H1 (cell line): ENCODE measurements around the gene FAM240A. TPM values are rescaled to one million over a fixed set of nuclear protein-coding genes. Genes with fewer than 3 reads are reported as not detected.

Experiments
- CTCF ChIA-PET: fragments of 300-600 bp; sonication (Branson Sonifier 250); formaldehyde crosslinking; loops from one replicate; lab custom pipeline; 2021; ENCODE audit not compliant: partially characterized antibody; lab: Charles Lee
- POLR2A ChIA-PET: fragments of 300-600 bp; sonication (Branson Sonifier 250); formaldehyde crosslinking; loops from one replicate; lab custom pipeline; 2021; ENCODE audit warnings: inconsistent platforms; ENCODE audit not compliant: partially characterized antibody; lab: Charles Lee
- DNase-seq, 2 experiments: peaks; one replicate each; pipeline versions ENCODE4 v3.0.0 to v3.0.0-alpha.2; 2010 to 2022; ENCODE audit warnings: low spot score in 2 of 2, low read depth in 1 of 2, mixed read lengths in 1 of 2
- FAIRE-seq: peaks from 2 replicates; lab custom pipeline; 2011; peaks lifted over from hg19 to GRCh38; lab: Jason Lieb, UNC
- H2AFZ ChIP-seq: 2 replicates; pipeline ENCODE4 v1.8.1; 2012; ENCODE audit warnings: low read length, inconsistent platforms
- H2AK5ac ChIP-seq: 2 replicates; pipeline ENCODE4 v1.6.1; 2013; ENCODE audit warnings: low read depth, low read length
- H2BK120ac ChIP-seq: replicated peaks from 2 replicates; pipeline ENCODE3; 2013; ENCODE audit warnings: low read depth, low read length, inconsistent platforms
- H2BK12ac ChIP-seq: 2 replicates; pipeline ENCODE4 v1.6.1; 2013; ENCODE audit warnings: low read depth, low read length
- H2BK15ac ChIP-seq: 2 replicates; pipeline ENCODE4 v1.6.1; 2013; ENCODE audit warnings: low read length
- H2BK20ac ChIP-seq: 2 replicates; pipeline ENCODE4 v1.6.1; 2013; ENCODE audit warnings: low read length
- H2BK5ac ChIP-seq: 2 replicates; pipeline ENCODE4 v1.6.1; 2013; ENCODE audit warnings: low read depth, low read length
- H3K14ac ChIP-seq: 2 replicates; pipeline ENCODE4 v1.6.1; 2013; ENCODE audit warnings: inconsistent platforms; ENCODE audit not compliant: insufficient read length
- H3K18ac ChIP-seq: 2 replicates; pipeline ENCODE4 v1.6.1; 2013; ENCODE audit warnings: low read length; ENCODE audit errors: extremely low read depth
- H3K23ac ChIP-seq: 2 replicates; pipeline ENCODE4 v1.6.1; 2013; ENCODE audit warnings: inconsistent platforms; ENCODE audit not compliant: insufficient read length
- H3K23me2 ChIP-seq: 2 replicates; pipeline ENCODE4 v1.6.1; 2013; ENCODE audit warnings: low read depth, low read length
- H3K27ac ChIP-seq: 2 replicates; pipeline ENCODE4 v1.6.1; 2011; ENCODE audit warnings: low read depth, low read length, inconsistent platforms
- H3K27me3 ChIP-seq, 4 experiments: replicated peaks in 1 of 4; 1 replicate in 1 of 4; 2 replicates in 3 of 4; pipeline versions ENCODE4 v1.6.1 to v1.8.1; 2011 to 2013; ENCODE audit warnings: low read length in 3 of 4, mild to moderate bottlenecking in 3 of 4, inconsistent platforms in 2 of 4, mixed read lengths in 2 of 4, moderate library complexity in 1 of 4; ENCODE audit not compliant: control insufficient read depth in 3 of 4, insufficient read depth in 3 of 4; ENCODE audit errors: extremely low read depth in 1 of 4
- H3K36me3 ChIP-seq, 4 experiments: 2 replicates each; pipeline versions ENCODE4 v1.6.1 to v1.8.1; 2011 to 2013; ENCODE audit warnings: mild to moderate bottlenecking in 4 of 4, low read length in 3 of 4, moderate library complexity in 2 of 4, control low read depth in 1 of 4, inconsistent platforms in 1 of 4; ENCODE audit not compliant: insufficient read depth in 4 of 4, control insufficient read depth in 2 of 4
- H3K4ac ChIP-seq: replicated peaks from 2 replicates; pipeline ENCODE3; 2013; ENCODE audit warnings: low read length, low read depth, mixed read lengths, inconsistent platforms; ENCODE audit not compliant: insufficient read length
- H3K4me1 ChIP-seq, 4 experiments: replicated peaks in 1 of 4; 1 replicate in 1 of 4; 2 replicates in 3 of 4; pipeline versions ENCODE4 v1.6.1 to v1.8.1; 2011 to 2013; ENCODE audit warnings: low read length in 3 of 4, inconsistent platforms in 2 of 4, mixed read lengths in 1 of 4; ENCODE audit not compliant: insufficient read depth in 4 of 4, control insufficient read depth in 3 of 4
- H3K4me2 ChIP-seq, 2 experiments: 2 replicates each; pipeline versions ENCODE4 v1.6.1 to v1.8.1; 2011 to 2013; ENCODE audit warnings: low read depth in 2 of 2, low read length in 2 of 2, control low read depth in 1 of 2, inconsistent platforms in 1 of 2, mild to moderate bottlenecking in 1 of 2; ENCODE audit not compliant: insufficient read depth in 1 of 2
- H3K4me3 ChIP-seq, 4 experiments: fragments of 200-600, 300-600 bp in 1 of 4; sonication (generic), shearing (Covaris generic), sonication (Bioruptor Twin) in 1 of 4; 2 replicates each; pipeline versions ENCODE4 v1.5.1 to v1.8.1; 2011 to 2016; ENCODE audit warnings: low read length in 4 of 4, low read depth in 3 of 4, control low read depth in 2 of 4, inconsistent platforms in 2 of 4, mild to moderate bottlenecking in 2 of 4, mixed read lengths in 1 of 4, moderate library complexity in 1 of 4; ENCODE audit not compliant: insufficient read depth in 2 of 4; ENCODE audit errors: extremely low read depth in 1 of 4
- H3K56ac ChIP-seq: replicated peaks from 2 replicates; pipeline ENCODE3; 2013; ENCODE audit warnings: low read depth, mild to moderate bottlenecking, mixed read lengths, low read length, inconsistent platforms; ENCODE audit not compliant: insufficient read length
- H3K79me1 ChIP-seq: 2 replicates; pipeline ENCODE4 v1.6.1; 2013; ENCODE audit warnings: low read depth, low read length, control low read depth
- H3K79me2 ChIP-seq, 2 experiments: 2 replicates each; pipeline versions ENCODE4 v1.6.1 to v1.8.1; 2012 to 2013; ENCODE audit warnings: low read length in 2 of 2, mild to moderate bottlenecking in 2 of 2, inconsistent platforms in 1 of 2; ENCODE audit not compliant: insufficient read depth in 2 of 2, control insufficient read depth in 1 of 2
- H3K9ac ChIP-seq, 4 experiments: replicated peaks in 1 of 4; 1 replicate in 1 of 4; 2 replicates in 3 of 4; pipeline versions ENCODE4 v1.6.1 to v1.8.1; 2011 to 2013; ENCODE audit warnings: low read depth in 3 of 4, low read length in 3 of 4, control low read depth in 2 of 4, mild to moderate bottlenecking in 2 of 4, moderate library complexity in 2 of 4, inconsistent platforms in 1 of 4; ENCODE audit errors: extremely low read depth in 1 of 4
- H3K9me3 ChIP-seq, 2 experiments: 2 replicates each; pipeline versions ENCODE4 v1.6.1 to v1.8.1; 2012 to 2013; ENCODE audit warnings: mild to moderate bottlenecking in 2 of 2, moderate library complexity in 2 of 2, control low read depth in 1 of 2, inconsistent platforms in 1 of 2, low read depth in 1 of 2, low read length in 1 of 2, mixed read lengths in 1 of 2; ENCODE audit not compliant: insufficient read depth in 2 of 2
- H4K20me1 ChIP-seq, 2 experiments: replicated peaks in 1 of 2; 2 replicates each; pipeline versions ENCODE3 to v1.8.1; 2011 to 2013; ENCODE audit warnings: inconsistent platforms in 2 of 2, low read length in 2 of 2, mild to moderate bottlenecking in 1 of 2; ENCODE audit not compliant: insufficient read depth in 2 of 2, control insufficient read depth in 1 of 2
- H4K5ac ChIP-seq: 2 replicates; pipeline ENCODE4 v1.6.1; 2013; ENCODE audit warnings: low read length, low read depth, mixed read lengths, inconsistent platforms; ENCODE audit not compliant: insufficient read length
- H4K8ac ChIP-seq: 2 replicates; pipeline ENCODE4 v1.8.0; 2013; ENCODE audit warnings: mild to moderate bottlenecking, moderate library complexity, low read length, inconsistent platforms; ENCODE audit not compliant: insufficient read depth; ENCODE audit errors: extremely low read depth
- H4K91ac ChIP-seq: replicated peaks from 2 replicates; pipeline ENCODE3; 2013; ENCODE audit warnings: low read length, mixed read lengths, inconsistent platforms; ENCODE audit not compliant: insufficient read length
- CREB1 ChIP-seq: IDR thresholded peaks from 2 replicates; pipeline ENCODE4 v1.6.1; 2012; ENCODE audit warnings: inconsistent platforms
- EGR1 ChIP-seq: IDR thresholded peaks from 2 replicates; pipeline ENCODE4 v1.6.1; 2011; ENCODE audit warnings: low read depth, low read length, borderline replicate concordance
- GTF2F1 ChIP-seq: IDR thresholded peaks from 2 replicates; pipeline ENCODE4 v1.6.1; 2012; ENCODE audit warnings: low read depth, low read length, improper control_type of control experiment, borderline replicate concordance
- KDM4A ChIP-seq: IDR thresholded peaks from one replicate; pipeline ENCODE4 v1.7.1; 2012; ENCODE audit warnings: low read depth, mild to moderate bottlenecking, moderate library complexity, low read length, inconsistent platforms; ENCODE audit not compliant: severe bottlenecking
- POLR2A ChIP-seq, 2 experiments: IDR thresholded peaks; 1 replicate in 1 of 2; 2 replicates in 1 of 2; pipeline ENCODE4 v1.6.1; 2011; ENCODE audit warnings: low read depth in 2 of 2, low read length in 2 of 2, mild to moderate bottlenecking in 2 of 2; ENCODE audit errors: control extremely low read depth in 1 of 2
- SP2 ChIP-seq: IDR thresholded peaks from 2 replicates; pipeline ENCODE4 v1.6.1; 2012; ENCODE audit warnings: mild to moderate bottlenecking, low read length, inconsistent platforms
- TAF7 ChIP-seq: optimal IDR thresholded peaks from 2 replicates; pipeline ENCODE3; 2011; ENCODE audit warnings: low read depth, mild to moderate bottlenecking, inconsistent platforms, low read length, moderate library complexity, borderline replicate concordance
- WGBS, 2 experiments: shearing (Covaris generic) in 1 of 2; methylation state at CpG; one replicate each; pipeline versions ENCODE4 v1.1.6 to v1.1.7; 2013 to 2015; ENCODE audit warnings: low lambda C conversion rate in 2 of 2, mixed read lengths in 2 of 2, inconsistent platforms in 1 of 2, low coverage in 1 of 2, missing lambda C conversion rate in 1 of 2; ENCODE audit not compliant: insufficient replicate concordance in 2 of 2, insufficient coverage in 1 of 2, insufficient read length in 1 of 2; ENCODE audit errors: extremely low coverage in 1 of 2, missing lambda C conversion rate in 1 of 2; 5-methylcytosine and 5-hydroxymethylcytosine counted together
- polyA plus RNA-seq, 7 experiments: library from polyadenylated mRNA; depleted of rRNA in 3 of 7; stranded (reverse) in 5 of 7; unstranded in 2 of 7; fragments of >200 nt in 5 of 7; fragments of 200-250 nt in 2 of 7; gene quantifications; 1 replicate in 5 of 7; 2 replicates in 1 of 7; 4 replicates in 1 of 7; pipeline versions ENCODE4 v1.2.1 to v1.2.3, GENCODE V29; 2011 to 2013; ENCODE audit warnings: missing spikeins in 2 of 7, mixed read lengths in 2 of 7
- total RNA-seq: library from RNA; stranded (reverse); fragmentation: NEBNext Ultra II Directional; extraction: Animal tissue kit (Norgen Biotek cat#: 25700); gene quantifications from 2 replicates; pipeline ENCODE4 v1.2.1, GENCODE V29; 2021
- TF ChIP-seq, protein P1 (sequence below): IDR thresholded peaks from 2 replicates; pipeline ENCODE4 v1.6.1; 2012; ENCODE audit warnings: low read length, inconsistent platforms
- TF ChIP-seq, protein P2 (sequence below), 3 experiments: IDR thresholded peaks; 1 replicate in 2 of 3; 2 replicates in 1 of 3; pipeline versions ENCODE4 v1.5.1 to v1.6.1; 2011; ENCODE audit warnings: low read length in 3 of 3, mild to moderate bottlenecking in 3 of 3, inconsistent platforms in 2 of 3, low read depth in 1 of 3, moderate library complexity in 1 of 3; ENCODE audit not compliant: insufficient read depth in 1 of 3; ENCODE audit errors: control extremely low read depth in 1 of 3

Gene FAM240A
- total and polyA plus RNA-seq, 2 of the 8 experiments (the other 6 are each of a cell fraction or from before 2014, with no cell fraction given) = 0.08 TPM; not detected in 1

DNA sequence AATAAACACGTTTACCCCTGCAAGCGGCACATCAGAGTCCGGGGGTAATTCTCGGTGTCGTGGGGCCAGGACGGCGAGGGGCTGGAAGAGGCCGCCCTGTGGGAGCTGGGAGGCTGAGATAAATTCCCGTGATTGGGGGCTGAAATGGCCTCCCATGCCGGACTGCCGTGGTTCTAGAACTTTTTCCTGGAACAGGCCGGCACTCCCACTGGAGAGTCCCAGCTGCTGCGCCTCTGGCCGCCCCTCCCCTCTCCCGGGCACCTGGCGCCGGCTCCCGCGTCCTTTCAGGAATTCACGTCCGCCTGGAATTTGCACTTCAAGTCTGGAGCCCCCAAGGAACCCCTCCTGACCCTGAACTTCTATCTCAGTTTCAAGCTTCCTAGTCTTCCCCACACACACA, 35.4 kb upstream of the FAM240A start:
- POLR2A ChIA-PET = interaction anchor here (0.9 to 11.9 kb wide), 16 partner anchors 9 to 114 kb away, joined by 3 to 213 read pairs (median 5); partner anchors contain the start of genes FAM240A and LRRC2
- peak overlapping the region; percentile 97 for H3K18ac ChIP-seq
- no peak overlapping the region for H4K8ac ChIP-seq
- H2BK15ac ChIP-seq = no peak overlapping the region
- H3K56ac ChIP-seq = peak overlapping the region; percentile 82
- H4K91ac ChIP-seq = peak overlapping the region; percentile 99
- H3K79me2 ChIP-seq = peaks cover 14 to 37% of the 10 kb centered on the region in 2 experiments
- peak overlapping the region in 3 of 4 experiments; percentile 24 to 60 (median 55); a peak in 4 of 7 replicates for H3K9ac ChIP-seq
- no peaks in the 10 kb centered on the region for H3K9me3 ChIP-seq
- H3K4me1 ChIP-seq = peaks cover 16 to 37% (median 18%) of the 10 kb centered on the region in 4 experiments; a peak in 6 of 7 replicates
- H2AFZ ChIP-seq = no peak overlapping the region
- H3K4ac ChIP-seq = peak overlapping the region; percentile 63
- peaks cover 5% of the 10 kb centered on the region for H3K79me1 ChIP-seq
- H3K14ac ChIP-seq = no peak overlapping the region
- peak overlapping the region; percentile 80; the same call in 1 of the 2 replicates for H2BK12ac ChIP-seq
- H3K27me3 ChIP-seq = no peaks in the 10 kb centered on the region; a peak in 2 of 7 replicates
- peak overlapping the region; percentile 85 to 86 for H3K4me2 ChIP-seq
- peak overlapping the region; percentile 75 for H3K27ac ChIP-seq
- H3K4me3 ChIP-seq = peak overlapping the region; percentile 54 to 97 (median 76)
- H2BK5ac ChIP-seq = peak overlapping the region; percentile 99
- CTCF ChIA-PET = interaction anchor here (0.6 to 4.7 kb wide), 5 partner anchors 10 to 88 kb away, joined by 4 to 26 read pairs (median 4); no protein-coding TSS in a partner anchor
- WGBS, 2 experiments = 2% methylated on average over 21 of the region's 21 CpGs; no CpG with 5 or more reads in 1 of the 2 experiments
- H3K23me2 ChIP-seq = peaks cover 25% of the 10 kb centered on the region
- H2AK5ac ChIP-seq = no peak overlapping the region
- no peak overlapping the region for H3K23ac ChIP-seq
- no peak overlapping the region for H2BK20ac ChIP-seq
- FAIRE-seq (no peak), DNase-seq (peak in 1 of 2 experiments; percentile 78)
- H4K20me1 ChIP-seq = peaks cover 6 to 8% of the 10 kb centered on the region in 2 experiments
- H4K5ac ChIP-seq = peak overlapping the region; percentile 90
- peaks cover 7 to 34% (median 22%) of the 10 kb centered on the region in 4 experiments; a peak in 7 of 8 replicates for H3K36me3 ChIP-seq
- H2BK120ac ChIP-seq = peak overlapping the region; percentile 91
- TF ChIP-seq GTF2F1 (0 out of 2 replicates have a peak, but pooled peaks have one; percentile 4), CREB1 (no peak), EGR1 (no peak), POLR2A (IDR thresholded peaks at IDR 0.05; ENCODE audit: control extremely low read depth in 1 of 2, low read depth in 2 of 2, low read length in 2 of 2) (peak; percentile 8 to 59), KDM4A (no peak), TAF7 (peak; percentile 41), SP2 (no peak)
- TF ChIP-seq, protein P1, sequence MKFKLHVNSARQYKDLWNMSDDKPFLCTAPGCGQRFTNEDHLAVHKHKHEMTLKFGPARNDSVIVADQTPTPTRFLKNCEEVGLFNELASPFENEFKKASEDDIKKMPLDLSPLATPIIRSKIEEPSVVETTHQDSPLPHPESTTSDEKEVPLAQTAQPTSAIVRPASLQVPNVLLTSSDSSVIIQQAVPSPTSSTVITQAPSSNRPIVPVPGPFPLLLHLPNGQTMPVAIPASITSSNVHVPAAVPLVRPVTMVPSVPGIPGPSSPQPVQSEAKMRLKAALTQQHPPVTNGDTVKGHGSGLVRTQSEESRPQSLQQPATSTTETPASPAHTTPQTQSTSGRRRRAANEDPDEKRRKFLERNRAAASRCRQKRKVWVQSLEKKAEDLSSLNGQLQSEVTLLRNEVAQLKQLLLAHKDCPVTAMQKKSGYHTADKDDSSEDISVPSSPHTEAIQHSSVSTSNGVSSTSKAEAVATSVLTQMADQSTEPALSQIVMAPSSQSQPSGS = no peak
- TF ChIP-seq, protein P2, sequence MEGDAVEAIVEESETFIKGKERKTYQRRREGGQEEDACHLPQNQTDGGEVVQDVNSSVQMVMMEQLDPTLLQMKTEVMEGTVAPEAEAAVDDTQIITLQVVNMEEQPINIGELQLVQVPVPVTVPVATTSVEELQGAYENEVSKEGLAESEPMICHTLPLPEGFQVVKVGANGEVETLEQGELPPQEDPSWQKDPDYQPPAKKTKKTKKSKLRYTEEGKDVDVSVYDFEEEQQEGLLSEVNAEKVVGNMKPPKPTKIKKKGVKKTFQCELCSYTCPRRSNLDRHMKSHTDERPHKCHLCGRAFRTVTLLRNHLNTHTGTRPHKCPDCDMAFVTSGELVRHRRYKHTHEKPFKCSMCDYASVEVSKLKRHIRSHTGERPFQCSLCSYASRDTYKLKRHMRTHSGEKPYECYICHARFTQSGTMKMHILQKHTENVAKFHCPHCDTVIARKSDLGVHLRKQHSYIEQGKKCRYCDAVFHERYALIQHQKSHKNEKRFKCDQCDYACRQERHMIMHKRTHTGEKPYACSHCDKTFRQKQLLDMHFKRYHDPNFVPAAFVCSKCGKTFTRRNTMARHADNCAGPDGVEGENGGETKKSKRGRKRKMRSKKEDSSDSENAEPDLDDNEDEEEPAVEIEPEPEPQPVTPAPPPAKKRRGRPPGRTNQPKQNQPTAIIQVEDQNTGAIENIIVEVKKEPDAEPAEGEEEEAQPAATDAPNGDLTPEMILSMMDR (IDR thresholded peaks at IDR 0.05; ENCODE audit: control extremely low read depth in 1 of 3, insufficient read depth in 1 of 3, low read depth in 1 of 3, low read length in 3 of 3) = peak in 1 of 3 experiments; percentile 1; a peak in 1 of 4 replicates
